A673 (cell line): ENCODE measurements around the gene PDGFRA. TPM values are rescaled to one million over a fixed set of nuclear protein-coding genes. Genes with fewer than 3 reads are reported as not detected.
A peak's percentile ranks its signal among the peaks of the same experiment; 100 is the strongest.

ENCODE experiments used
- Bru-seq: library from RNA; stranded (reverse); fragments of 400-500 nt; gene quantifications from one replicate; lab custom pipeline; 2021; lab: Mats Ljungman, UMichigan
- BruChase-seq, 2 experiments: library from RNA; stranded (reverse); fragments of 400-500 nt; gene quantifications; one replicate each; lab custom pipeline; 2021; lab: Mats Ljungman, UMichigan
- BruUV-seq: library from RNA; stranded (reverse); fragments of 400-500 nt; replicated peaks from 2 replicates; lab custom pipeline; 2021; lab: Mats Ljungman, UMichigan
- CTCF ChIA-PET: fragments of 300-600 bp; sonication (Branson Sonifier 250); formaldehyde crosslinking; loops from one replicate; lab custom pipeline; 2022; ENCODE audit warnings: antibody characterized with exemption; lab: Charles Lee
- POLR2A ChIA-PET: fragments of 300-600 bp; sonication (Branson Sonifier 250); formaldehyde crosslinking; loops from one replicate; lab custom pipeline; 2022; ENCODE audit warnings: antibody characterized with exemption; ENCODE audit not compliant: low non-redundant PET; lab: Charles Lee
- DNase-seq: peaks from one replicate; pipeline ENCODE4 v3.0.0-alpha.2; 2015; ENCODE audit warnings: low spot score
- H3K27ac ChIP-seq: fragments of 200-600 bp; sonication (generic); 2 replicates; pipeline ENCODE4 v1.5.1; 2016; ENCODE audit warnings: mixed run types, low read depth, mild to moderate bottlenecking, mixed read lengths, antibody characterized with exemption, low read length; ENCODE audit not compliant: poor library complexity, severe bottlenecking
- H3K27me3 ChIP-seq: fragments of 200-600 bp; sonication (generic); replicated peaks from 2 replicates; pipeline ENCODE4 v1.6.1; 2017; ENCODE audit warnings: mixed run types, low read depth, mild to moderate bottlenecking, mixed read lengths, antibody characterized with exemption, low read length; ENCODE audit not compliant: insufficient read depth, poor library complexity
- H3K36me3 ChIP-seq: fragments of 200-600 bp; sonication (generic); 2 replicates; pipeline ENCODE4 v1.6.1; 2016; ENCODE audit warnings: mixed run types, mild to moderate bottlenecking, mixed read lengths, antibody characterized with exemption, low read length; ENCODE audit not compliant: insufficient read depth, poor library complexity, severe bottlenecking
- H3K4me1 ChIP-seq: fragments of 200-600 bp; sonication (generic); 2 replicates; pipeline ENCODE4 v1.6.1; 2017; ENCODE audit warnings: mixed run types, mild to moderate bottlenecking, mixed read lengths, antibody characterized with exemption, low read length; ENCODE audit not compliant: insufficient read depth, poor library complexity, severe bottlenecking
- H3K4me3 ChIP-seq: fragments of 200-600 bp; sonication (generic); 2 replicates; pipeline ENCODE4 v1.5.1; 2016; ENCODE audit warnings: low read depth, mixed run types, mild to moderate bottlenecking, mixed read lengths, low read length; ENCODE audit not compliant: poor library complexity, severe bottlenecking
- H3K9me3 ChIP-seq: fragments of 200-600 bp; sonication (generic); 2 replicates; pipeline ENCODE4 v1.6.1; 2016; ENCODE audit warnings: mixed run types, low read depth, mild to moderate bottlenecking, mixed read lengths, antibody characterized with exemption, low read length; ENCODE audit not compliant: poor library complexity, severe bottlenecking
- EZH2 ChIP-seq: fragments of 200-600 bp; sonication (generic); IDR thresholded peaks from 2 replicates; pipeline ENCODE4 v1.6.1; 2017; ENCODE audit warnings: borderline replicate concordance, low read depth, mild to moderate bottlenecking, mixed read lengths, antibody characterized with exemption, low read length; ENCODE audit not compliant: poor library complexity, severe bottlenecking
- intact Hi-C: fragments of 100-400 bp; cut with micrococcal nuclease; formaldehyde crosslinking; loops from one replicate; pipeline ENCODE4 v1.10.0; 2022; ENCODE audit not compliant: unreplicated experiment
- long read RNA-seq: library from polyadenylated mRNA; stranded (forward); transcript quantifications from one replicate; pipeline ENCODE4 v2.0.0, GENCODE V29; 2022
- total RNA-seq: library from RNA; stranded (reverse); gene quantifications from 2 replicates; pipeline ENCODE4 v1.2.3, GENCODE V29; 2021
- TF ChIP-seq, protein P1 (sequence below): fragments of 300-800, 200-600 bp; sonication (generic); conservative IDR thresholded peaks from 2 replicates; pipeline ENCODE4 v1.5.1; 2017; ENCODE audit warnings: low read depth, mild to moderate bottlenecking, antibody characterized with exemption, low read length, moderate library complexity, mixed read lengths

The PDGFRA gene
- 0.24 and 0.66 TPM in 2 replicates for total RNA-seq
- Bru-seq, nascent RNA: percentile 15 among the genes with signal in this experiment
- BruChase-seq, experiment 1, labeled RNA remaining after a 2-hour chase: percentile 27 among the genes with signal in this experiment
- BruChase-seq, experiment 2, labeled RNA remaining after a 6-hour chase: percentile 28 among the genes with signal in this experiment
- long read RNA-seq: 0 reads

GRCh38 chr4:54228961-54229501 is at the start of gene PDGFRA:
Gene PDGFRA (plus strand): TSS chr4:54229293. CDS start chr4:54258769, 29,476 bp downstream.
- Histone ChIP-seq H3K9me3 (no peaks in the 10 kb centered on the region), H3K27me3 (peaks cover 82% of the 10 kb centered on the region), H3K4me3 (no peak within 1 kb of the TSS), H3K4me1 (no peaks in the 10 kb centered on the region), H3K27ac (no peak within 1 kb of the TSS), H3K36me3 (no peaks in the 10 kb centered on the region)
- TF ChIP-seq, protein P1, sequence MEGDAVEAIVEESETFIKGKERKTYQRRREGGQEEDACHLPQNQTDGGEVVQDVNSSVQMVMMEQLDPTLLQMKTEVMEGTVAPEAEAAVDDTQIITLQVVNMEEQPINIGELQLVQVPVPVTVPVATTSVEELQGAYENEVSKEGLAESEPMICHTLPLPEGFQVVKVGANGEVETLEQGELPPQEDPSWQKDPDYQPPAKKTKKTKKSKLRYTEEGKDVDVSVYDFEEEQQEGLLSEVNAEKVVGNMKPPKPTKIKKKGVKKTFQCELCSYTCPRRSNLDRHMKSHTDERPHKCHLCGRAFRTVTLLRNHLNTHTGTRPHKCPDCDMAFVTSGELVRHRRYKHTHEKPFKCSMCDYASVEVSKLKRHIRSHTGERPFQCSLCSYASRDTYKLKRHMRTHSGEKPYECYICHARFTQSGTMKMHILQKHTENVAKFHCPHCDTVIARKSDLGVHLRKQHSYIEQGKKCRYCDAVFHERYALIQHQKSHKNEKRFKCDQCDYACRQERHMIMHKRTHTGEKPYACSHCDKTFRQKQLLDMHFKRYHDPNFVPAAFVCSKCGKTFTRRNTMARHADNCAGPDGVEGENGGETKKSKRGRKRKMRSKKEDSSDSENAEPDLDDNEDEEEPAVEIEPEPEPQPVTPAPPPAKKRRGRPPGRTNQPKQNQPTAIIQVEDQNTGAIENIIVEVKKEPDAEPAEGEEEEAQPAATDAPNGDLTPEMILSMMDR: no peak
- no peak for TF ChIP-seq EZH2
- ChIA-PET CTCF (interaction anchor here (0.9 kb wide), 1 partner anchor 299 kb away, joined by 3 read pairs; no protein-coding TSS in a partner anchor), POLR2A (no interaction called here)
- no TSS peak for BruUV-seq
- DNase-seq: no peak
- intact Hi-C loops: loop anchor here (2.0 kb wide), 1 partner anchor 320 kb away; no protein-coding TSS in a partner anchor

GRCh38 chr4:54184581-54184980 is 44.5 kb upstream of the PDGFRA start:
- no peaks in the 10 kb centered on the region for H3K27me3 ChIP-seq
- ChIA-PET POLR2A (no interaction called here), CTCF (no interaction called here)
- TF ChIP-seq, protein P1: no peak
- TF ChIP-seq EZH2: no peak
- no peak overlapping the region for H3K4me3 ChIP-seq
- intact Hi-C loops: no loop called here
- DNase-seq: no peak
- no peaks in the 10 kb centered on the region for H3K9me3 ChIP-seq
- no TSS peak for BruUV-seq
- H3K27ac ChIP-seq: no peak overlapping the region
- H3K4me1 ChIP-seq: no peaks in the 10 kb centered on the region
- H3K36me3 ChIP-seq: no peaks in the 10 kb centered on the region

- POLR2A ChIA-PET: no interaction called here
- no peak for DNase-seq
- no TSS peak for BruUV-seq
These were observed 43.9 kb upstream of the PDGFRA start for GRCh38 chr4:54185044-54185780.

More at GRCh38 chr4:54185044-54185780, 43.9 kb upstream of the PDGFRA start:
- Histone ChIP-seq H3K4me3 (no peak overlapping the region), H3K4me1 (no peaks in the 10 kb centered on the region), H3K36me3 (no peaks in the 10 kb centered on the region), H3K9me3 (no peaks in the 10 kb centered on the region), H3K27me3 (no peaks in the 10 kb centered on the region), H3K27ac (no peak overlapping the region)
- CTCF ChIA-PET: no interaction called here
- TF ChIP-seq, protein P1: no peak
- TF ChIP-seq EZH2: no peak
- intact Hi-C loops: no loop called here
